ENCODE data around the gene GCSAM.

DNA sequence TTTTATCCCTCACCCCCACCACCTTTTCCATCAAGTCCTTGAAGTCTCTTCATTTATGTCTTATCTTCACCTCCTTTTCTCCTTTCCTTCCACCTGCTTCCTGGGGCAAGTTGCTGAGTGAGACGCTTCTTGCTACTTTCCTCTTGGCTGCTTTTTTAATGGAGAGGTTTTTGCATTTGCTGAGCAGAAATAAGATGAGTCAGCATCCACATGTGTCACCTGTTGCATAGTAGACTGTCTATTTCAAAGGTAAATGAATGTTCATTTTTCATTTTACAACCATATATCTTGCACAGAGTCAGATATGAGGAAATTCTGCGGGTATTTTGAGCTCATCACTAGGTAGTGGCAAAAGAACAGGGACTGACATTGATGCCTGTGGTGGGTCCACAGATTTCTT lies 28.3 kb downstream of the GCSAM start:
- TF ChIP-seq EP300 (IDR thresholded peaks at IDR 0.05; ENCODE audit: borderline replicate concordance) (no peak), TEAD4 (IDR thresholded peaks at IDR 0.05) (no peak), TAF1 (IDR thresholded peaks at IDR 0.05; ENCODE audit: low read depth) (no peak), YY1 (IDR thresholded peaks at IDR 0.05; ENCODE audit: low read depth) (no peak), EGR1 (IDR thresholded peaks at IDR 0.05) (no peak), RAD21 (IDR thresholded peaks at IDR 0.05; ENCODE audit: low read depth) (no peak), CREB1 (IDR thresholded peaks at IDR 0.05; ENCODE audit: low read depth) (no peak), NFIC (IDR thresholded peaks at IDR 0.05) (no peak)
- TF ChIP-seq, protein P1, sequence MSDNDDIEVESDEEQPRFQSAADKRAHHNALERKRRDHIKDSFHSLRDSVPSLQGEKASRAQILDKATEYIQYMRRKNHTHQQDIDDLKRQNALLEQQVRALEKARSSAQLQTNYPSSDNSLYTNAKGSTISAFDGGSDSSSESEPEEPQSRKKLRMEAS (IDR thresholded peaks at IDR 0.05): no peak
- TF ChIP-seq, protein P2, sequence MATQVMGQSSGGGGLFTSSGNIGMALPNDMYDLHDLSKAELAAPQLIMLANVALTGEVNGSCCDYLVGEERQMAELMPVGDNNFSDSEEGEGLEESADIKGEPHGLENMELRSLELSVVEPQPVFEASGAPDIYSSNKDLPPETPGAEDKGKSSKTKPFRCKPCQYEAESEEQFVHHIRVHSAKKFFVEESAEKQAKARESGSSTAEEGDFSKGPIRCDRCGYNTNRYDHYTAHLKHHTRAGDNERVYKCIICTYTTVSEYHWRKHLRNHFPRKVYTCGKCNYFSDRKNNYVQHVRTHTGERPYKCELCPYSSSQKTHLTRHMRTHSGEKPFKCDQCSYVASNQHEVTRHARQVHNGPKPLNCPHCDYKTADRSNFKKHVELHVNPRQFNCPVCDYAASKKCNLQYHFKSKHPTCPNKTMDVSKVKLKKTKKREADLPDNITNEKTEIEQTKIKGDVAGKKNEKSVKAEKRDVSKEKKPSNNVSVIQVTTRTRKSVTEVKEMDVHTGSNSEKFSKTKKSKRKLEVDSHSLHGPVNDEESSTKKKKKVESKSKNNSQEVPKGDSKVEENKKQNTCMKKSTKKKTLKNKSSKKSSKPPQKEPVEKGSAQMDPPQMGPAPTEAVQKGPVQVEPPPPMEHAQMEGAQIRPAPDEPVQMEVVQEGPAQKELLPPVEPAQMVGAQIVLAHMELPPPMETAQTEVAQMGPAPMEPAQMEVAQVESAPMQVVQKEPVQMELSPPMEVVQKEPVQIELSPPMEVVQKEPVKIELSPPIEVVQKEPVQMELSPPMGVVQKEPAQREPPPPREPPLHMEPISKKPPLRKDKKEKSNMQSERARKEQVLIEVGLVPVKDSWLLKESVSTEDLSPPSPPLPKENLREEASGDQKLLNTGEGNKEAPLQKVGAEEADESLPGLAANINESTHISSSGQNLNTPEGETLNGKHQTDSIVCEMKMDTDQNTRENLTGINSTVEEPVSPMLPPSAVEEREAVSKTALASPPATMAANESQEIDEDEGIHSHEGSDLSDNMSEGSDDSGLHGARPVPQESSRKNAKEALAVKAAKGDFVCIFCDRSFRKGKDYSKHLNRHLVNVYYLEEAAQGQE (IDR thresholded peaks at IDR 0.05; ENCODE audit: low read depth): no peak

All from Ishikawa (cell line).